Upper lobe of left lung (tissue), 6 donors: ENCODE measurements around the gene SPATA4. TPM values are rescaled to one million over a fixed set of nuclear protein-coding genes. Genes with fewer than 3 reads are reported as not detected.
A peak's percentile ranks its signal among the peaks of the same experiment; 100 is the strongest.

Source experiments
- ATAC-seq, 2 donors: fragments of 200-7000 bp; cut with Tn5 transposase; one replicate each; pipeline ENCODE4 v1.9.1; 2022; ENCODE audit warnings: mild to moderate bottlenecking in 2 of 2, moderate library complexity in 2 of 2; ENCODE audit not compliant: low FRiP score in 2 of 2
- DNase-seq, 2 donors: peaks; one replicate each; pipeline ENCODE4 v3.0.0-alpha.2; 2019 to 2020
- H3K27ac ChIP-seq, 4 donors: fragments of 200-600 bp; sonication (generic); one replicate each; pipeline ENCODE4 v1.5.1; 2016 to 2019
- H3K27me3 ChIP-seq, 4 donors: fragments of 200-600 bp; sonication (generic); one replicate each; pipeline ENCODE4 v1.5.1; 2017 to 2019
- H3K36me3 ChIP-seq, 4 donors: fragments of 200-600 bp; sonication (generic); one replicate each; pipeline ENCODE4 v1.5.1; 2016 to 2019
- H3K4me1 ChIP-seq, 4 donors: fragments of 200-600 bp; sonication (generic); one replicate each; pipeline ENCODE4 v1.5.1; 2018 to 2019
- H3K4me3 ChIP-seq, 4 donors: fragments of 200-600 bp; sonication (generic); one replicate each; pipeline ENCODE4 v1.5.1; 2017 to 2019; ENCODE audit warnings: mild to moderate bottlenecking in 2 of 4, moderate library complexity in 1 of 4
- H3K9me3 ChIP-seq, 4 donors: fragments of 200-600 bp; sonication (generic); one replicate each; pipeline ENCODE4 v1.5.1; 2018 to 2019
- EP300 ChIP-seq, 4 donors: sonication (generic); formaldehyde crosslinking; IDR thresholded peaks; one replicate each; pipeline ENCODE4 v1.5.1; 2017; ENCODE audit warnings: antibody characterized with exemption in 4 of 4, control low read depth in 2 of 4
- POLR2A ChIP-seq, 4 donors: fragments of 450-650 bp; IDR thresholded peaks; one replicate each; pipeline ENCODE4 v1.5.1; 2016 to 2017; ENCODE audit warnings: antibody characterized with exemption in 4 of 4, mild to moderate bottlenecking in 2 of 4
- POLR2AphosphoS5 ChIP-seq, 2 donors: sonication (generic); formaldehyde crosslinking; IDR thresholded peaks; one replicate each; pipeline ENCODE4 v1.5.1; 2017; ENCODE audit warnings: antibody characterized with exemption in 2 of 2
- WGBS, 2 donors: methylation state at CpG; one replicate each; pipeline ENCODE4 v1.1.5; 2017 to 2018; 5-methylcytosine and 5-hydroxymethylcytosine counted together
- total RNA-seq, 6 donors: library from RNA; depleted of rRNA in 4 of 6; stranded (reverse); fragments of >200 nt in 4 of 6; gene quantifications; one replicate each; pipeline versions ENCODE4 v1.1.0 to v1.2.1, GENCODE V29; 2016 to 2021
- TF ChIP-seq, protein P1 (sequence below), 6 experiments: fragments of 450-650 bp in 4 of 6; fragments of 200-600 bp in 2 of 6; sonication (generic) in 2 of 6; IDR thresholded peaks; one replicate each; pipeline ENCODE4 v1.5.1; 2016 to 2019; ENCODE audit warnings: antibody characterized with exemption in 6 of 6
- donor health status: DM: no; HTN: no; CAD: no; lungs with moderate emphysema.
- donor health status: DM: no; HTN: yes; CAD: no; lungs with severe emphysema.

Gene SPATA4
- total RNA-seq, 6 donors from 2014 or later, result 0.61 to 4.9 (median 0.91) TPM; not detected in 2

DNA sequence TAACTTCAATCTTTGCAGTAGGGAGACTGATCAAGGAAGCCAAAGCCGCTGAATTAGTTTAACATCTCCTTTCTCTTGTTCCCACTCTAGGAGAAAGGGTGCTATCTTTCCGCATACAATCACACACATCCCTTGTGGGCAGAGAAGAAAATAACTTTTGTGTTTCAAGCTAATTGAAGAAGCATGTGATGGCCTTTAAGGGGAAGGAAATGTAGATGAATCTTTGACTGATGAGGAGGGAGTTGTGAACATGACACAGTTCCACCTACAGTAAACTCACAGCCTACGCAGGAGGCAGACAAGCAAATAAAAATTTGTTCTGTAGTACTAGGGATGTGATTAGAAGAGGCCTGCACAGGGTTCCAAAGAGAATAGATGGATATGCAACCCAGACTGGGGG is 14.7 kb upstream of the SPATA4 start:
- no peaks in the 10 kb centered on the region for H3K9me3 ChIP-seq
- no peaks in the 10 kb centered on the region for H3K4me1 ChIP-seq
- ATAC-seq (no peak), DNase-seq (no peak)
- TF ChIP-seq POLR2AphosphoS5 (IDR thresholded peaks at IDR 0.05), result no peak
- H3K4me3 ChIP-seq, result no peak overlapping the region
- WGBS, 2 donors, result 86 to 88% methylated on average over 3 of the region's 3 CpGs
- H3K36me3 ChIP-seq, result no peaks in the 10 kb centered on the region
- H3K27ac ChIP-seq, result no peak overlapping the region
- H3K27me3 ChIP-seq, result no peaks in the 10 kb centered on the region

DNA sequence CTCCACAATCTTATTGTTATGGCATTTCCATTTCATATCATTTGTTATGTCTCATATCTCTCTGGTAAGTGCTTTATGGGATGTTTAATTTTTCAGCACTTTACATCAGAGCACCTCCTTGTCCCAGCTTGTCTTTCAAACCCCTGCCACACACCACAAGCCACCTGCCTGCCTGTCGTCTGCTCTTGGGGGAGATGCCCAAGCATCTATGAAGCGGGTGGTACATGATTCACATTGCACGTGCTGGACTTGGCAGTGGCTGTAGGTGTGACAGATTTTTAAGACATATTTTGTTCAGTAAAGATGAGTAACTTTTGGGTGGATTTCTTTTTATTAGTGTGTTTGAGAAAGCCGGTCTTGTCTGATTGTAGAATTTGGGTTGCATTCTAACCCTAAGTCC is 14.2 kb upstream of the SPATA4 start:
- WGBS, 2 donors, result 86 to 93% methylated on average over 4 of the region's 4 CpGs
- H3K9me3 ChIP-seq, result no peaks in the 10 kb centered on the region
- H3K27me3 ChIP-seq, result no peaks in the 10 kb centered on the region
- H3K4me1 ChIP-seq, result no peaks in the 10 kb centered on the region
- H3K27ac ChIP-seq, result no peak overlapping the region
- ATAC-seq, result no peak
- TF ChIP-seq, protein P1, sequence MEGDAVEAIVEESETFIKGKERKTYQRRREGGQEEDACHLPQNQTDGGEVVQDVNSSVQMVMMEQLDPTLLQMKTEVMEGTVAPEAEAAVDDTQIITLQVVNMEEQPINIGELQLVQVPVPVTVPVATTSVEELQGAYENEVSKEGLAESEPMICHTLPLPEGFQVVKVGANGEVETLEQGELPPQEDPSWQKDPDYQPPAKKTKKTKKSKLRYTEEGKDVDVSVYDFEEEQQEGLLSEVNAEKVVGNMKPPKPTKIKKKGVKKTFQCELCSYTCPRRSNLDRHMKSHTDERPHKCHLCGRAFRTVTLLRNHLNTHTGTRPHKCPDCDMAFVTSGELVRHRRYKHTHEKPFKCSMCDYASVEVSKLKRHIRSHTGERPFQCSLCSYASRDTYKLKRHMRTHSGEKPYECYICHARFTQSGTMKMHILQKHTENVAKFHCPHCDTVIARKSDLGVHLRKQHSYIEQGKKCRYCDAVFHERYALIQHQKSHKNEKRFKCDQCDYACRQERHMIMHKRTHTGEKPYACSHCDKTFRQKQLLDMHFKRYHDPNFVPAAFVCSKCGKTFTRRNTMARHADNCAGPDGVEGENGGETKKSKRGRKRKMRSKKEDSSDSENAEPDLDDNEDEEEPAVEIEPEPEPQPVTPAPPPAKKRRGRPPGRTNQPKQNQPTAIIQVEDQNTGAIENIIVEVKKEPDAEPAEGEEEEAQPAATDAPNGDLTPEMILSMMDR (IDR thresholded peaks at IDR 0.05), result no peak
- TF ChIP-seq POLR2AphosphoS5 (IDR thresholded peaks at IDR 0.05), result no peak
- TF ChIP-seq POLR2A (IDR thresholded peaks at IDR 0.05), result no peak
- no peak for TF ChIP-seq EP300 (IDR thresholded peaks at IDR 0.05)
- H3K4me3 ChIP-seq, result no peak overlapping the region
- no peak for DNase-seq
- no peaks in the 10 kb centered on the region for H3K36me3 ChIP-seq

DNA sequence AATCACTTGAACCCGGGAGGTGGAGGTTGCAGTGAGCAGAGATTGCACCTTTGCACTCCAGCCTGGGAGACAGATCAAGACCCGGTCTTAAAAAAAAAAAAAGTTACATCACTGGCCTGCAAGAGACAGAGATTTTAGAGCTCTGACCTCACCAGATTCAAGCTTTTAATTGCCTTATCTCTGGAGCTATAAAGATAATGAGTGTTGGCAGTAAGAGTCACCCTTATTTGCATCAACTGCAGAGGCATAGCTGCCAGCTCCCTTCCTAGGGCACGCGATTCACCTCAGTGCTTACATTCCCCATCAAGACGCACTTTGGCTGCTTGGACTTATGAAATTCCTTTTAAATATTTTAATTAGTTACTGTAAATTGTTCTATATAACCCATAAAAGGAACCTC is 12.5 kb upstream of the SPATA4 start:
- 89 to 92% methylated on average over 5 of the region's 5 CpGs for WGBS, 2 donors

DNA sequence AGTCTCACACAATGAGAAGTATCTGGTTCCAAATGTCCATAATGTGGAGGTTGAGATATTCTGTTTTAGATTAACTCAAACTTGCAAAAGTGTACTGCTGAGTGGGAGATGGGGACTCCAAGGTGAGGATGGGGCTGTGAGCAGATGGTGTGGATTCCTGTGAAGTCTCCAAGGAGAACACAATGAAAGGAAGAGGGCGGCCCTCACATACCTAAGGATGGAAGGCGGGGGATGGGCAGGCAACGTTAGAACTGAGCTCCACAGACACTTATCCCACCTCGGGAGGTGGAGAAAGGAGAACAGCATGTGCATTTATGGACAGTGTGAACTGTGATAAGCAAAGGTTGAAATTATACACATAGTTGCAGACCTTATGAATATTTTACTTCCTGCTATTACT is 9.9 kb upstream of the SPATA4 start:
- no peak for TF ChIP-seq POLR2A (IDR thresholded peaks at IDR 0.05)
- no peak for TF ChIP-seq POLR2AphosphoS5 (IDR thresholded peaks at IDR 0.05)
- no peak for TF ChIP-seq EP300 (IDR thresholded peaks at IDR 0.05)
- TF ChIP-seq, protein P1 (IDR thresholded peaks at IDR 0.05), result no peak
- DNase-seq, result no peak
- Histone ChIP-seq H3K27me3 (no peaks in the 10 kb centered on the region), H3K27ac (no peak overlapping the region), H3K36me3 (no peaks in the 10 kb centered on the region), H3K4me1 (no peaks in the 10 kb centered on the region), H3K4me3 (no peak overlapping the region), H3K9me3 (no peaks in the 10 kb centered on the region)
- ATAC-seq, result no peak
- 40 to 59% methylated on average over 4 of the region's 4 CpGs for WGBS, 2 donors

More for the DNA sequence above, 12.5 kb upstream of the SPATA4 start:
- Histone ChIP-seq H3K9me3 (no peaks in the 10 kb centered on the region), H3K4me1 (no peaks in the 10 kb centered on the region), H3K4me3 (no peak overlapping the region), H3K27me3 (no peaks in the 10 kb centered on the region), H3K36me3 (no peaks in the 10 kb centered on the region), H3K27ac (no peak overlapping the region)
- DNase-seq, result no peak
- ATAC-seq, result no peak
- TF ChIP-seq, protein P1 (IDR thresholded peaks at IDR 0.05), result no peak
- TF ChIP-seq POLR2AphosphoS5 (IDR thresholded peaks at IDR 0.05), result no peak
- TF ChIP-seq EP300 (IDR thresholded peaks at IDR 0.05), result no peak
- TF ChIP-seq POLR2A (IDR thresholded peaks at IDR 0.05), result no peak

DNA sequence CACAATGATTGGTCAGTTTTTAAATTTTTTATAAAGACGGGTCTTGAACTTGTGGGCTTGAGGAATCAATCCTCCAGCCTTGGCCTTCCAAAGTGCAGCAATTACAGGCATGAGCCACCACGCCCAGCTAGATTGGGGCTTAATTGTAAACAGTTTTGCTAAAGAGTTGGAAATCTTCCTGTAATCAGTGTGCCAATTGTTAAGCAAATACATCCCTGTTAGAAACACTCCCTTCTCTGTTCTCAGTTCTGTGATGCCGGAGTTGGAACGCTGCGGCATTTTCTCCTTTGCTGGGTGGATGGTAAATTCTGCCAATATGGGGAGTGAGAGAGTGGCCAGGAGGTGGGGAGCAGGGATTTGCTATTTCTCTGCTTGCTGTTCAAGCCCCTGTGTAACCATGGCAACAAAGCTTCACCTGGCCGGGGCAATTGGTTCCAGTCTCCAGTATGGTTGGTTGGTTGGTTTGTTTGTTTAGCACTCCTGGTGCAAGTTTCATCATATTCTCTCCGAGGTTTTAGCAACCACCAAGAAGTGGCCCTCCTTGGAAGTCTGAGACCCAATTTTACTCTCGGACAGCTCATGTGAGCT is 3.0 kb upstream of the SPATA4 start:
- H3K9me3 ChIP-seq, result no peaks in the 10 kb centered on the region
- H3K4me1 ChIP-seq, result peaks cover 0 to 7% (median 1%) of the 10 kb centered on the region in 4 donors
- ATAC-seq (peak in 1 of 2 donors; percentile 53), DNase-seq (peak in 1 of 2 donors; percentile 66)
- H3K27ac ChIP-seq, result peak overlapping the region in 2 of 4 donors; percentile 36 to 38
- WGBS, 2 donors, result 61 to 72% methylated on average over 8 of the region's 8 CpGs
- H3K36me3 ChIP-seq, result no peaks in the 10 kb centered on the region
- TF ChIP-seq POLR2A (IDR thresholded peaks at IDR 0.05) (no peak), EP300 (IDR thresholded peaks at IDR 0.05) (no peak), POLR2AphosphoS5 (IDR thresholded peaks at IDR 0.05) (no peak)
- TF ChIP-seq, protein P1 (IDR thresholded peaks at IDR 0.05), result no peak
- H3K4me3 ChIP-seq, result no peak overlapping the region
- no peaks in the 10 kb centered on the region for H3K27me3 ChIP-seq
